HG02759 (cell line): ENCODE measurements around the gene ZNF101.

Source experiments
- ATAC-seq: cut with Tn5 transposase; IDR thresholded peaks from one replicate; pipeline ENCODE4 v1.9.1; 2021; ENCODE audit warnings: mild to moderate bottlenecking, moderate library complexity; ENCODE audit not compliant: unreplicated experiment

ZNF101 gene

DNA sequence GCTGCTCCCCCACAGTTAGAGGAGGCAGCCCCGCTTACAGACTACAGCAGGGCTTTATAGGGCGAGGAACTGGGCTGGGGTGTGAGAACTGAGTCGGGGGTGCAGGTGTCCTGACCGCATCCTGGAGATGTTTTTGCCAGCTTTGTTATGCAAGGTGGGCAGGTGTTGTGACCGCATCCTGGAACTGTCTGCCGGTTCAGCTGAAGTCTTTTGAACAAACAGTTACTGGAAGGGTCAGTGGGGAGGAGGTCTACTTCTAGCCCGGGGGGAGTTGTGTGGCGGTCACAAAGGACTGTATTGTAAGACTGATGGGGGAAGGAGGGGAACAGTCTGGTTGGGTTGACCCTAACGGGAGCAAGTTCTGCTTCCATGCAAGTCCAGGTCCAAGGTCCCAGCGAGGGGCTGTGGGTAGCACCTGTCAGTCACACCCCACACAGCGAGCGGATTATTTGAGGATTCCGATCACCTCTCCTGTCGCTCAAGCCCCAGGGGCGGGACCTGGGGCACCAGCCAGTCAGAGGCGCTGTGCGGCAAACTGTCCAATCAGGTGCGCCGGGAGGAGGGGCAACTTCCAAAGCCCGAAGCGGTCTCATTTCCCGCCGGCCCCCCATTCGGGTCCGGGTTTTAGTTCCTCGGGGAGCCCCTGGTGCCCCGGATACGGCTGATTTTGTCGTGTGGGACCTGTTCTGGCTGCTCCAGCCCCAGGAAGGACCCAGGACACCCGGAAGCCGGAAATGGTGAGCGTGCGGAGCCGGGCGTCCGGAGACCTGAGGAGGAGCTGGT is at the start of gene ZNF101:
TSS of gene ZNF101 (plus strand) at position 610 of the 783 bp plus-strand sequence. CDS start at position 735, 125 bp downstream.
- ATAC-seq = peak; percentile 70

DNA sequence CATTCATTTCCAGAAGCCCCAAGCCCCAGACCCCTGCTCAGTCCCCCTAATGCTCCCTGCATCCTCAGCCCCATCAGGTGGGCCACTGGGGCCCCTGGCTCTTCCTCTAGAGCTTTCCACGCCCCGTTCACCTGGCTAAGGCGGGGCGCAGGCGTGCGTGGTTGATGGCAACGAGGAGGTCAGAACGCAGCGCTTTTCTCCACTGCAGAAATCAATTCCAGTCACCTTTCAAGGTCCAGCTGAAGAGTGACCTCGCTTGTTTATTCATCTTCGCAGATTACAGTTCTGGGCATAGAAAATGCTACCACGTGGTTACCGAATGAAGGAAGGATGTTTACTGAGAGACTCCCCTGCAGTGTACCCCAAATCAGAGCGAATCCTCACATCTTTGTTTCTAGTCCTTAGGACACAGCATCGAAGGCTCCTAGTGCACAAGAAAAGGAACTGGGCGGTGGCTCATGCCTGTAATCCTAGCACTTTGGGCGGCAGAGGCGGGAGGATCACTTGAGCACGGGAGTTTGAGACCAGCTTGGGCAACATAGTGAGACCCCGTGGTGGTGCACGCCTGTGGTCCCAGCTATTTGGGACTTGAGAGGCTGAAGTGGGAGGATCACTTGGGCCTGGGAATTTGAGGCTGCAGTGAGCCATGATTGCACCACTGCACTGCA is 49.3 kb upstream of the ZNF101 start:
- ATAC-seq = no peak

DNA sequence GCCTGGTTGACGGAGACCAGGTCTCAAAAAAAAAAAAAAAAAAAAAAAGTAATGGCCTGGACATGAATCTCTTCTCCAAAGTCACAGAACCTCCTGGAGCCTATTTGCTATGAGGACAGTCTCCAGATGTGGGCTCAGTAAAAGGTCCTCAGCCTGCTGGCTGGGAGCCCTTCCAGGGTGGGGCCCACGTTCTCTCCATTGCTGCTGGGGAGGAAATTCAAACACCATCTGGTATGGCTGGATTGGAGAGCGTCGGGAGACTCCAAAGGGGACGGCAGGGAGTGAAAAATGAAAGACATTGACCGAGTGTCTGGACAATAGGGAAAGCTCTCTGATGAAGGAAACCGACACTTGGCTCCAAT is 48.8 kb upstream of the ZNF101 start:
- no peak for ATAC-seq

DNA sequence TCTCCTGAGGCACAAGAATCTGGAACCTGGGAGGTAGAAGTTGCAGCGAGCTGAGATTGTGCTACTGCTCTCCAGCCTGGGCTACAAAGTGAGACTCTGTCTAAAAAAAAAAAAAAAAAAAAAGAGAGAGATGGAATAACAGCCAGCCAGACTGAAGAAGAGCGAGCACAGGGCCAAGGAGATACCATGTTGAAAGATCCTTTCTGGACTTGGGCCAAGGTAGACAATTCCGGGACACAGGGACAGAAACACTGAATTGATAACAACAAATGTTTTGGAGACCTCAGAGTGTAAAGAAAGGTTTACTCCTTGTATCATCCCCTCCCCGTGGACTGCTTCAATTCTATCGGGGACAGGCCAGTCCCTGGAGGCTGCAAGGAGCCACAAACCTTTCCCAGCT is 45.3 kb upstream of the ZNF101 start:
- no peak for ATAC-seq

DNA sequence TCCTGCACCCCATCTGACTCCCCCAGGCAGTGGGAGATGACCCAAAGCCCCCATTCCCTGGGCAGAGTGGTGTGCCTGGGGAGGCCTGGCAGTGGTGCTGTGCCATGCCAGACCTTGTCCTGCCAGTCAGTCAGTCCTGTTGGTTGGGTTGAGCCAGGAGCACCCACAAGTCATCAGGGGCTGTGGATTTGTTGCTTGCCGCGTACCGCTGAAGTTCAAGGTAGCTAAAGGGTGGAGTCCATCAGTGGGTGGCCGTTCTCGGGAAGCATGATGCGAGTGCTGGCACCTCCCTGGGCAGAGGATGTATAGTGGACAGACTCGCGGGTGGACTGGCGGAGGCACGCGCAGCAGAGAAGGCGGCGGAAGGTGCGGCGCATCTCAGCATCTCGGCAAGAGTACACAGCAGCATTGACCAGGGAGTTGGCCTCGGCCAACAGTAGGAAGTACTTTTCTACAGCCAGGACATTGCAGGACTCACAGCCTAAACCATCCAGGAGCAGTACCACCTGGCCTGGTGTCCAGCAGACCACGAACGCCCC is 44.5 kb upstream of the ZNF101 start:
- ATAC-seq = no peak

DNA sequence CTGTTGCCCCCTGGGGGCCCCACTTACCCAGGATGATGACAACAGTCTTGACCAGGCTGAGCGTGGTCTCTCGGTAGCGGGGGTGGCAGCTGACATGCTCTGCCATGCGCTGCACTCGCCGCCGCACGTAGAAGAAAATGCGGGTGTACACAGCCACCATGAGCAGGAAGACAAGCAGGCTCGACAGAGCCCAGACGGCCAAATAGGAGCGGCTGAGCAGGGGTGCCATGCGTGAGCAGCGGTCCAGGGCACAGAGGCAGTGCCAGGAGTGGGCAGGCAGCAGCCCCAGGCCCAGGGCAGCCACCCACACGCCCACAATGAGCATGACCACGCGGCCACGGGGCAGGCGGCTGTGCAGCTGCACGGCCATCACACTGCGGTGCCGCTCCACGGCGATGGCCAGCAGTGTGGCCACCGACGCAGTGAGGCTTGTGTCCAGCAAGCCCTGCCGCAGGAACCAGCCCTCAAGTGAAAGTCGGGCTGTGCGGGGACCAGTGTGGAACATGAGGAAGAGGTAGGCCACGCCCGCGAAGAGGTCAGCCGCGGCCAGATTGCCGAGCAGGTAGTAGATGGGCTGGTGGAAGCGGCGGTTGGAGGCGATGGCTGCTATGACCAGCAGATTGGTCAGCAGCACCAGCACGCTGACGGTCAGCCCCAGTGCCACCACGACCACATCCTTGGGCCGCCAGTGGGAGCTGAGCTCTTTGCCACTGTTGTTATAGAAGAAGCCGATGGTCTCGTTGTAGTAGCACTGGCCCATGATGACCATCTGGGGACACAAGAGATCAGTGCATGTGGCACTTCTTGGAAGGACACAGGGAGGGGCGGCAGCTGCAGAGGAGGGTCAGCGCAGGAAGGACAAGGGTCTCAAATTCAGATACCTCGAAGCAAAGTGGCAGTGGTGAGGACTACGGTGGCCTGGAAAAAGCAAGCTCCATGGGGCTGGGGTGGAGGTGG is 41.8 kb upstream of the ZNF101 start:
- no peak for ATAC-seq

DNA sequence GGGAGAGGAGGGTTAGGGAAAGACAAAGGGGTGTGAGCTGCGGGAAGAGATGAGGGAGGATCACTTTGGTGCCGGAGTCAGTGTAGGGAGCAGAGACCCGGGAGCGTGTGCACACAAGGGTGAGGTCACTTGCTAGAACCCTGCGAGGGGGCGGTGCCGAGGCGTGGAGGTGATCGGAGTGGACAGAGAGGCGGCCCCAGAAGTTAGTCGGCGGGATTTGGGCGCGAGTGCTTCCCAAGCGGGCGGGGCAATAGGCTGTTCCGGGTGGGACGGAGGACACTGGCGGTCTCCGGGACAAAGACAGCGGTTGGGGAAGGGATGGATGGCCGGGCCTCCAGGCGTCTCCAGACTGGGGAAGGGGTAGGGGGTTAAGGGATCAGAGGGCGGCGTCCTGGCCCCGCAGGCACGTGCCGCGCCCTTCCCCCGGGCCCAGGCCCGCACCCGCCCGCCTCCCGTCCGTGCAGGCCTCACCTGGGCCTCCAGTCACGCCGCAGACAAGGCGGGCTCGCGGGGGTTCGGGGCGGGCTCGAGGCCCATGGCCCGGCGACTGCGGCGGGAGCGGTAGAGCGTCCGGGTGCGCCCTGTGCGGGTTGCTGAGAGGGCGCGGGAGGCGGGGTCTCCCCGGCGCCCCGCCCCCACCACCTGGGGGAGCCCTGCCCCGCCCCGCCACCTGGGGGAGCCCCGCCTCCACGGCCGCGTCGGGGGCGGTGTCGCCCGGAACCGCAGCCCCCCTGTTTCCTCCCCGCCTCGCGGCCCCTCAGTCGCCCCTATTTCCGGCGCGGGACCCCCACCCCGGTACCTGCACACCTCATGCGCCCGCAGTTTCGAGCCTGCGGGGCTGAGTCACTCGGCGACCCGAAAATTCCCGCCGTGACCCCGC is 40.8 kb upstream of the ZNF101 start, which contains the start of gene LPAR2:
TSS of gene LPAR2 (minus strand) at position 600 of the 880 bp plus-strand sequence. CDS start 945 bp downstream, outside the sequence.
- peak; percentile 74 for ATAC-seq

DNA sequence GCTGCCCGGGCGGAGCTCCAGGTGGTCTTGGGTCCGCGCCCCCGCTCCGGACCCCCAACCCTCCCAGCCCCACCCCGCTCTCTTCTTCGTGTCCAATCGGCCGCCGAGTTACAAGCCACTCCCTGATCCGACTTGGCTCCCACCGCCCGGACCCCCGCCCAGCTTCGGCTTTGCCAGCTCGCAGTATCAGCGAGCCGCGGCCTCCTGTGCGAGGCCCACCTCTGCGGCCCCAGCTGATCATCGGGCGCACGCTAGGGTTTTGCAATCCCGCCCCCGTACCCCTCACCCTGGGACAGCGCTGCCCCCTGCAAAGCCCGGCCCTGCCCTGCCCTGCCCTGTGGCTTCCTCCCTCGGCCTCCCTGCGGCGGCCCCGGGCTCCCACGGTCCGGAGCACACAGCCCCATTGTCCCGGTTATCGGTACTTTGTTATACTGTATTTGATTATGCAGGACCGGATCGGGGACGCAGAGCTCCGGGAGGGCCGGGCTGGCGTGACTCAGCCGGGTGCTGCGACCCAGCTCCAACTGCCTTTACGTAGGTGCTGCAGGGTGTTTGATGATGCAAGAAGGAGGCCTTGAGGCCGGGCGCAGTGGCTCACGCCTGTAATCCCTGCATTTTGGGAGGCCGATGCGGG is 40.0 kb upstream of the ZNF101 start:
- peak; percentile 22 for ATAC-seq

DNA sequence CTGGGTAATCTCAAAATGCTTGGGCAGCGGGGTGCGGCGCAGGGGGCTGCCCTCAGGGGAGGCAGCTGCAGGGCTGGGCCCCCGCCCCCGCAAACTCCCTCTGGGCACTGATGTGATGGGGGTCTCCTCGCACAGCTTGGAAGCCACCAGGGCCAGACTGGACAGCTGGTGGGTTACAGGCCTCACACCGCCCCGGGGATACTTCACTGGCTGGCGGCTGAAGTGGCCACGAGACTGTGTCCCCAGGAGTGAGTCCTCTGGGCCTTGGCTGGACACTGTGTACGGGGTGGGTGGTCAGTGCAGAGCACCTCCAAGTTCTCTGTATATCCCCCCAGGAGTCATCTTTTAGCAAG is 38.6 kb upstream of the ZNF101 start:
- no peak for ATAC-seq

DNA sequence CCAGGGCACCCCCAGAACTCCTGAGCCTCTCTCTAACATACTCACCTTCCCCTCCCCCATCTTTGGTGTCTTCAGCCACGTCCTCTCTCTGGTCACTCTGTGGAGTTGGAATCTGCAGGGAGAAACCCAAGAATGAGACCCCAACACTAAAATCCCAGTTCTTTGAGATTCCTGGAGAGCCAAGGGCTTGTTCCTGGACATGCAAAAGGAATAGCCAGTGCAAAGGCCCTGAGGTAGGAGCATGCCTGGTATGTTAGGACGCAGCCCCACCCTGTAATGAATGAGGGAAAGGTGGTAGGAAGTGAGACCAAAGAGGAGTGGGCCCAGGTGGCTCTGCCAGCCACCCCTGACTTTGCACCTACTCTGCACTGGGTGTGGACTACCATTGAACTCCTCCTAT is 38.2 kb upstream of the ZNF101 start:
- no peak for ATAC-seq

DNA sequence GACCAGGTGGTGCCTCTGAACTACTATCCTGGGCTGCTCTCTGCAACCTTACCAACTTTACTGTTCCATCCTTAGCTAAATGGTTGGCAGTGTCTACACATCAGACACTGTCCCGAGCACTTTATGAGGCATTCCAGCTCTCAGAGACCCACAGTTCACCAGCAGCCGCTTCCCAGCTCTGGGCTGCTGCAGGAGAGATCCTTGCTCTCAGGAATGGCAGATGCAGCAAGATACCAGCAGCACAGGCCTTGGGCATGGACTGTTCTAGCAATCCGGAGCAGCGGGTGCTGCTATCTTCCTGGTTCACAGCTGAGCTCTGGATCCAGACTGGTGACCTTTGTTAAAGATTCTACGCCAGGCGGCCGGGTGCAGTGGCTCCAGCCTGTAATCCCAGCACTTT is 37.3 kb upstream of the ZNF101 start:
- ATAC-seq = no peak

DNA sequence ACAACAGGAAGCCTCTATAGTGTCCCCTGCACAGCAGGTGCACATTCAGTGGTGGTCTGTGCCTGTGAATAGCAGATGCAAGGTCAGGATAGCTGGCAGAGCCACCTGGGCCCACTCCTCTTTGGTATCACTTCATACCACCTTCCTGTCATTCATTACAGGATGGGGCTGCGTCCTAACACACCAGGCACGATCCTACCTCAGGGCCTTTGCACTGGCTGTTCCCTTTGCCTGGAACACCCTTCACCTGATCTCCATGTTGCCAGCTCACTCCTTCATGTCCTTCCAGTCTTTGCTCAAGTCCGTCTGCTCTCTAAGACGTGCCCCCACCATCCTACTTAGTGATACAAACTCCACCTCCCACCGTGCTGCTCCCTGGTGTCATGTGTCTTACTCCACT is 36.0 kb upstream of the ZNF101 start:
- ATAC-seq = no peak

DNA sequence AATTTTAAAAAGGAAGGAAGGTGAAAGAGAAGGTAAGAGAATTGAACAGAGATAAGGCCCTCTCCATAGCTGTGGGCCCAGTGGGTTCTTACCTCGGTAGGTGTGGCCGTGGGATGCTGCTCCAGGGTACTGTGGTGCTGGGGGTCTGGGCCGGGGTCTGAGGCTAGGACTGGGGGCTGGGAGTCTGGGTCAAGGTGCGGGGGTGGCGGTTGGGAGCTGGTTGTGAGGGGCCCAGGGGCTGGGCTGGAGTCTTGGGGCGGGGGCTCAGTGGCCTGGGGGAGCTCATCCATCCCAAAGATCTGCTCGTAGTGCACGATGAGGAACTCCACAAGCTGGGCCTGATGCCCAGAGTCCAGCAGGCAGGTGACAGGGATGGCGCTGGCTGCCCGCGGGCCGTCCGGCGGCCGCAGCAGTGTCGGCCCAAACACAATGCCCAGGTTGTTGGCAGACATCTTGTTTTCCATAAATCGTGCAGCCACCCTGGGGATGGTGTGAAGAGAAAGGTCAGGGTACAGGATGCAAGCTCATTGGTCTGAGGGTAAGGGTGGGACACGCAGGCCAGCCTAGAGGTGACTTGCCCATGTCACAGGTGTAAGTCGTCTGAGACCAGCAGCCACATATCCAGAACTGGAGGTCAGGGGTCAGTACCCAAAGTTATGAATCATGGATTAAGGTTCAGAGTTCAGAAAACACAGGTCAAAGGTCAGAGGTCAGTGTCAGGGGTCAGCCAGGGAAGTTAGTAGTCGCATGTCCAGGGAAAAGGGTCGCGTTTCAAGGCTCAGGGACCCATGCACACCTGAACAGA is 34.7 kb upstream of the ZNF101 start:
- no peak for ATAC-seq

DNA sequence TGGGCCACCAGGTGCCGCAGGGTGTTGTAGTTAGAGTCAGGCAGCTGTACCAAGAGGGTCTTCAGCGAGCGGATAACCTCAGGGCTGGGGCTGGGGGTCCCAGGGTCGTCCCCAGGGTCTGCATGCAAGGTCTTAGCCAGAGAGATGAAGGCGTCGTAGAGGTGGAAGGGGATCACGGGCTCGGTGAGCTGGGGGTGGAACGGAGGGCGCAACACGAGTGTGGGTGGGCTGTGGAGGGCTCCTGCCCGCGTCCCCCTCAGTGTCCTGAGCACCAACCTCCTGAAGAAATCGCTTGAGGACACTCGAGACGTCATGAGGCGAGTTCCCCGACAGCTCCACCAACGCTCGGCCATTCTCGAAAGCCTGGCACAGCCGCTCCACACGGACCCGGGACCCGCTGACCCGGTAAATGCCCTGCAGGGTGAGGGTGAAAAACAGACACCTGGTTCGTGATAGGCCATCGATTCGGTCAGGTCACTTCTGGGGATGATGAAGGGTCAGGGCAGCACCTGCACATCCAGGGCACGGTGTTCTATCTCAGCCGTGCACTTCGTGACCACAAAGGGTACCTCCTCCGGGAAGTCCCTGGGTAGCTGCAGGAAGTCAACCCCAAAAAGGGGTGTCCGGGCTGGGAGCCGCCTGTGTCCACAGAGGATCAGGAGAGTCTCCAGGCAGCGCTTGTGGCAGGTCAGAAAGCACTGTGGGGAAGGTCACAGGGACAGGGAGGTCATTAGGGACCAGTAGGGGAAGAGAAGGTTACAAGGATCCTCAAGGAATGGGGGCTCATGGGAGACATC is 33.9 kb upstream of the ZNF101 start:
- ATAC-seq = no peak

DNA sequence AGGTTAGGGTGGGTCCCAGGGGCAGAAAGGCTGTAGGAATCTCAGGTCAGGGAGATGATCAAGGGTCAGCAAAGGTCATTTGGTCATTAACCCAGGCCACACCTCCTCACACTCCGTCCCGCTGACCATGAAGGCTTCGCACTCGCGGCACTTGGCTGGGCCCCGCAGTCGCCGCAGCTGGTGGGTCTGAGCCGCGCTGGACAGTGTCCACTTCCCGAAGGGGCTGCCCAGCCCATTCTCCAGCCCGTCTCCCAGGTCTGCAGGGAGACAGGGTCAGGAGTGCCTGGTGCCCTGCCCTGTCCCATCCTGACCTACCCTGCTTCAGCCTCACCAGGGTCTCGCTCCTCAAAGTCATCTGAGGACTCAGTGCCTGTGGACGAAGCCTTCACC is 33.3 kb upstream of the ZNF101 start:
- ATAC-seq = no peak

DNA sequence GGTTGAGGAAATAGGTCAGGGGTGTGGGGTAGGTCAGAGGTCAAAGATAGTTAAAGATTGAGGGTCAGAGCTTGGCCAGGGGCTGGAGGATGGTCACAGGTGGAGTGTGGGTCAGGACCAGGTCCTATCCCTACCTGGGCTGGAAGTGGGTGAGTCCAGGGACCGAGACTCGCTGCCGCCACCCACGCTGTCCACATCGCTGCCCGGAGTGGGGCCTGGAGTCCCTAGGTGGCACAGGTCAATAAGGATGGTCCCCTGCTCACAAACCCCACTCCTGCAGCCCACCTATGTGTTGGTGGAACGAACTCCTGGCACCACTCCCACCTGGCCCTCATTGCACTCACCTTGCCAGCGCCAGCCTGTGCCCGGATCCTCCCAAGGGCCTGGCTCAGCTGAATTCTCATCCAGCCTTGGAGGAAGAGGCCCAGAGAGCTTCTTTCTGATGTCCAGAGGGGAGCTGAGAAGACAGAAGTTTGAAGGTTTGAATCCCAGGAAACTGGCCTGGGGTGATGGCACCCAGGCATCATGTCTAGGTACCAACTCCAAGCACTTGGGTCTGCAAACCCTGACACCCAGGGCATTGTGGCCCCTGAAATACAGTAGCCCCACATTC is 32.0 kb upstream of the ZNF101 start:
- ATAC-seq = no peak

DNA sequence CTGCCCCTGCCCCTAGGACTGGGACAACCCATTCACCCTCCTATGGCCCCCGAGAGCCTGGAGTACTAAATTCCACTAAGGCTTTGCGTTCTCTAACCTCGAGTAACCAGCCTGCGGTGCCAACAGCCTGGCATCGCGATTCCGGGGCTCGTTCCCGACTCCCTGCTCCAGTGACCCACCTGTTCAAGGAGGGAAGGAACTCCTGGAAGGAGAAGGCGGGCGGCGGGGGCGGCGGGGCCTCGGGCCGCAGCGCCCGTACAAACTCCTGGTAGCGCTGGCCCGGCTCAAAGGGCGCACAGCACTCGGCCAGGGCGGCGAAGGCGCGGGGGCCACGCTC is 31.5 kb upstream of the ZNF101 start:
- ATAC-seq = no peak
